IPS DF 6.9 (cell line): ENCODE data around the gene CPT1A.

ENCODE experiments used
- DNase-seq: peaks from one replicate; pipeline ENCODE4 v3.0.0-alpha.2; 2013; ENCODE audit warnings: low read depth, low spot score
- H3K27ac ChIP-seq: one replicate; pipeline ENCODE4 v1.5.1; 2013; ENCODE audit warnings: low read length, control low read depth
- H3K27me3 ChIP-seq: 2 replicates; pipeline ENCODE4 v1.6.1; 2013; ENCODE audit warnings: mild to moderate bottlenecking, low read length; ENCODE audit not compliant: control insufficient read depth, insufficient read depth
- H3K36me3 ChIP-seq: 2 replicates; pipeline ENCODE4 v1.6.1; 2013; ENCODE audit warnings: low read length; ENCODE audit not compliant: control insufficient read depth, insufficient read depth
- H3K4me1 ChIP-seq: 2 replicates; pipeline ENCODE4 v1.6.1; 2013; ENCODE audit warnings: low read length; ENCODE audit not compliant: control insufficient read depth, insufficient read depth
- H3K4me3 ChIP-seq: 2 replicates; pipeline ENCODE4 v1.5.1; 2013; ENCODE audit warnings: mild to moderate bottlenecking, low read length
- H3K9me3 ChIP-seq: 2 replicates; pipeline ENCODE4 v1.6.1; 2013; ENCODE audit warnings: low read length, inconsistent platforms; ENCODE audit not compliant: control insufficient read depth, insufficient read depth
- WGBS: extraction: QIAGEN DNeasy Blood & Tissue Kit; methylation state at CpG from one replicate; pipeline ENCODE4 v1.1.7; 2013; ENCODE audit warnings: mixed read lengths, missing lambda C conversion rate; ENCODE audit not compliant: insufficient read length, insufficient coverage; 5-methylcytosine and 5-hydroxymethylcytosine counted together

CPT1A gene

DNA sequence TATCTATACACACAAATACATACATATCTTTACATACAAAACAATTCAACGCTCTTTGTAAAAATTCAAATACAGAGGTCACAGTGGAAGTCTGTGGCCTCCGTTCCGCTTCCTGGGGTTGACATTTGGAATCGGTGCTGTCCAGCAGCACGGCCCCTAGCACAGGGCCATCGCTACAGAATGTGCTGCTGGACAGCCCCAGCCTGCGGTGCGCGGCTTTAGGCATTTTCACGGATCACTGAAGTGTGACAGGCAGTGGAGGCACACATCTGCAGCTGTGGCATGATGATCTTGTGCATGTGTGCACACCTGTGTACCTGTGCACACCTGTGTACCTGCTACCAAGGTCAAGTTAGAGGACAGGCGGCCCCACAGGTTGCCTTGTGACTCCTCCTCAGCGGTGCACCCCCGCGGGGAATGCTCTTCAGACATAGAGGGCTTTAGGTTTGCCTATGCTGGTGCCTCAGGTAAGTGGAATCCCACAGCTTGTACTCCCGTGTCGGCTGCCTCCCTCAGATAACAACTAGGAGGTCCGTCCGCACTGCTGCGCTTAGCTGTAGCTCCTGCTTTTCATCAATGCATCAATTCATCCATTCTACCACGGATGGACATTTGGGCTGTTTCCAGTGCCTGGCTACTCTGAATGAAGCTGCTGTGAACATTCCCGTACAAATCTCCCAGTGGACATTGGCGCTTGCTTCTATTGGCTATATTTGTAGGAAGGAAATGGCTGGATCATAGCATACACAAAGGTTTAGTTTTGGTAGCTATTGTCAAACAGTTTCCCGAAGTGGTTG, 127.5 kb downstream of the CPT1A start:
- Histone ChIP-seq H3K4me3 (no peak overlapping the region), H3K27me3 (no peaks in the 10 kb centered on the region), H3K4me1 (no peaks in the 10 kb centered on the region), H3K36me3 (no peaks in the 10 kb centered on the region), H3K9me3 (no peaks in the 10 kb centered on the region), H3K27ac (no peak overlapping the region)
- DNase-seq = no peak
- WGBS = 100% methylated on average over 1 of the region's 23 CpGs

DNA sequence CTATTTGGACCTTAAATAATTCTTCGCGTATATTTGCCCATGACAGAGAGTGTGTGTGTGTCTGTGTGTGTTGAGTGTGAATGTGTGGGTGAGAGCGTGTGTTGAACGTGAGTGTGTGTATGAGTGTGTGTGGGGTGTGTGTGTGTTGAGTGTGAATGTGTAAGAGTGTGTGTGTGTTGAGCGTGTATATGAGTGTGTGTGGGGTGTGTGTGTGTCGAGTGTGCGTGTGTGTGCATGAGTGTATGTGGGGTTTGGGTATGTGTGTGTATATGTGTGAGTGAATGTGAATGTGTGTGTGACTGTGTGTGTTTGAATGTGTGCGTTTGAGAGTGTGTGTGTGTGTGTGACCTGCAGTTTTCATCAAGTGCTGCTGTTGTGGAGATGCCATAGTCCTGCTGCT, 130.6 kb downstream of the CPT1A start:
- no peak for DNase-seq
- H3K27ac ChIP-seq = no peak overlapping the region
- 100% methylated on average over 6 of the region's 8 CpGs for WGBS
- H3K9me3 ChIP-seq = no peaks in the 10 kb centered on the region
- H3K27me3 ChIP-seq = no peaks in the 10 kb centered on the region
- H3K4me3 ChIP-seq = no peak overlapping the region
- no peaks in the 10 kb centered on the region for H3K36me3 ChIP-seq
- H3K4me1 ChIP-seq = no peaks in the 10 kb centered on the region

DNA sequence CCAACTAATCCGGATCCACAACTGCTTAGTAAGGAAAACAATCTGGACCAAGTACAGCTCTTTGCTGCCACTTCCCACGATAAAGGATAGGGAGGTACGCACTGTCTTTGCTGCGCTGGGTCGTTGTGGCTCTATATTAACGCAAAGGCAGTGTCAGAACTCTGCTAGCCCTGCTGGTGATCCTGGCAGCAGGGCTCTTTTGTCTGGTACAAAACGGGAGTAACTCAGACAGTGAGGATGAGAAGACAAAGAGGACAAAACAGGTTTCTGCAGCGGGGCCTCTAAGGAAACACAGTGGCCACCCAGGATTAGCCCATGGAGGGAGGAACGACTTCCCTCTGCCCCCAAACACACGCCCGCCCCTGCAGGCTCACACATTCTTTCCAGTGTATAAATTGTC, 131.3 kb downstream of the CPT1A start:
- Histone ChIP-seq H3K27me3 (no peaks in the 10 kb centered on the region), H3K4me3 (no peak overlapping the region), H3K27ac (no peak overlapping the region), H3K4me1 (no peaks in the 10 kb centered on the region), H3K9me3 (no peaks in the 10 kb centered on the region), H3K36me3 (no peaks in the 10 kb centered on the region)
- no CpG with 5 or more reads among the region's 11 CpGs for WGBS
- no peak for DNase-seq

GRCh38 chr11:68709062-68709461, 132.7 kb downstream of the CPT1A start:
- Histone ChIP-seq H3K27me3 (no peaks in the 10 kb centered on the region), H3K4me3 (no peak overlapping the region; the same call in 1 of the 2 replicates), H3K36me3 (no peaks in the 10 kb centered on the region), H3K9me3 (no peaks in the 10 kb centered on the region), H3K4me1 (0 out of 2 replicates have a peak, but pooled peaks cover 4% of the 10 kb centered on the region), H3K27ac (no peak overlapping the region)
- no peak for DNase-seq
- WGBS = no CpG with 5 or more reads among the region's 12 CpGs

- H3K36me3 ChIP-seq = no peaks in the 10 kb centered on the region
- 0 out of 2 replicates have a peak, but pooled peaks cover 4% of the 10 kb centered on the region for H3K4me1 ChIP-seq
- no peak overlapping the region for H3K27ac ChIP-seq
- no peak overlapping the region for H3K4me3 ChIP-seq
- no peaks in the 10 kb centered on the region for H3K9me3 ChIP-seq
- DNase-seq = no peak
- no peaks in the 10 kb centered on the region for H3K27me3 ChIP-seq
- no CpG with 5 or more reads among the region's 7 CpGs for WGBS
These were observed 134.2 kb downstream of the CPT1A start for GRCh38 chr11:68707527-68707926.

GRCh38 chr11:68704887-68705286, 136.8 kb downstream of the CPT1A start:
- no CpG with 5 or more reads among the region's 16 CpGs for WGBS
- no peak for DNase-seq
- no peak overlapping the region for H3K27ac ChIP-seq

More at GRCh38 chr11:68704887-68705286, 136.8 kb downstream of the CPT1A start:
- Histone ChIP-seq H3K9me3 (no peaks in the 10 kb centered on the region), H3K36me3 (no peaks in the 10 kb centered on the region), H3K27me3 (no peaks in the 10 kb centered on the region), H3K4me3 (no peak overlapping the region), H3K4me1 (0 out of 2 replicates have a peak, but pooled peaks cover 4% of the 10 kb centered on the region)
